Measurements from ENCODE around the gene GUCA2B.

The GUCA2B gene

GRCh38 chr1:42143896-42144710 lies 9.1 kb upstream of the GUCA2B start:
- DNase-seq = no peak

GRCh38 chr1:42144711-42145388 lies 8.4 kb upstream of the GUCA2B start:
- DNase-seq = no peak

- no peak for DNase-seq
Measured at GRCh38 chr1:42145389-42145716, 7.9 kb upstream of the GUCA2B start.

- DNase-seq = no peak
Measured at GRCh38 chr1:42145764-42146625, 7.2 kb upstream of the GUCA2B start.

GRCh38 chr1:42146626-42147320 lies 6.4 kb upstream of the GUCA2B start:
- DNase-seq = peak; percentile 59 to 71

GRCh38 chr1:42148166-42148565 lies 5.0 kb upstream of the GUCA2B start:
- DNase-seq = no peak

GRCh38 chr1:42150651-42151050 lies 2.6 kb upstream of the GUCA2B start:
- no peak for DNase-seq

- no peak for DNase-seq
Measured at GRCh38 chr1:42152119-42152518, 1.1 kb upstream of the GUCA2B start.

- no peak for DNase-seq
Measured at GRCh38 chr1:42153624-42154023, 414 bp downstream of the GUCA2B start.

GRCh38 chr1:42154685-42155084 lies 1.5 kb downstream of the GUCA2B start:
- DNase-seq = no peak

GRCh38 chr1:42155362-42155761 lies 2.2 kb downstream of the GUCA2B start:
- DNase-seq = no peak

GRCh38 chr1:42157667-42158066 lies 4.5 kb downstream of the GUCA2B start:
- peak in 1 of 2 donors; percentile 14 for DNase-seq

- no peak for DNase-seq
Measured at GRCh38 chr1:42158189-42158588, 5.0 kb downstream of the GUCA2B start.

GRCh38 chr1:42162181-42162580 lies 9.0 kb downstream of the GUCA2B start:
- DNase-seq = no peak

GRCh38 chr1:42163114-42163513 lies 9.9 kb downstream of the GUCA2B start:
- DNase-seq = no peak

GRCh38 chr1:42163536-42164503 lies 10.6 kb downstream of the GUCA2B start:
- no peak for DNase-seq

GRCh38 chr1:42164551-42165420 lies 11.6 kb downstream of the GUCA2B start, which contains the start of gene GUCA2A:
Gene GUCA2A, minus strand, starts transcription at chr1:42164745. Its CDS starts 33 bp downstream, at chr1:42164712.
- DNase-seq = no peak

- DNase-seq = no peak
Measured at GRCh38 chr1:42165511-42166210, 12.5 kb downstream of the GUCA2B start.

GRCh38 chr1:42167611-42168390 lies 14.6 kb downstream of the GUCA2B start:
- DNase-seq = no peak

Measured in CD4-positive, alpha-beta T cell treated with Interferon alpha-2 for 1 hour (primary cell).